ENCODE measurements around the gene EVA1C.
"Not testable (repeated sequence)": the region's sequence is repeated elsewhere in the genome, so short reads cannot be mapped to it uniquely, and the experiment has no call there.

GRCh38 chr21:32508036-32508435, 95.5 kb downstream of the EVA1C start:
- not testable (repeated sequence) for TF ChIP-seq CTCF, POLR2A, EP300 (IDR thresholded peaks at IDR 0.05)

Measured in ovary (tissue), 3 donors.